MM.1S (cell line): ENCODE data around the gene IGHMBP2.

Experiments used
- EZH2 ChIP-seq: fragments of 300-600 bp; sonication (generic); optimal IDR thresholded peaks from 2 replicates; pipeline ENCODE3; 2017; ENCODE audit warnings: low read depth, mild to moderate bottlenecking, antibody characterized with exemption, low read length, mixed read lengths
- EZH2phosphoT487 ChIP-seq: fragments of 300-600 bp; sonication (generic); IDR thresholded peaks from 2 replicates; pipeline ENCODE4 v1.6.1; 2018; ENCODE audit warnings: antibody characterized with exemption, low read length
- TF ChIP-seq, protein P1 (sequence below): fragments of 300-600 bp; sonication (generic); IDR thresholded peaks from 2 replicates; pipeline ENCODE4 v1.5.1; 2016; ENCODE audit warnings: antibody characterized with exemption, low read length, mixed read lengths

GRCh38 chr11:68935516-68936357, 32.0 kb downstream of the IGHMBP2 start:
- TF ChIP-seq, protein P1, sequence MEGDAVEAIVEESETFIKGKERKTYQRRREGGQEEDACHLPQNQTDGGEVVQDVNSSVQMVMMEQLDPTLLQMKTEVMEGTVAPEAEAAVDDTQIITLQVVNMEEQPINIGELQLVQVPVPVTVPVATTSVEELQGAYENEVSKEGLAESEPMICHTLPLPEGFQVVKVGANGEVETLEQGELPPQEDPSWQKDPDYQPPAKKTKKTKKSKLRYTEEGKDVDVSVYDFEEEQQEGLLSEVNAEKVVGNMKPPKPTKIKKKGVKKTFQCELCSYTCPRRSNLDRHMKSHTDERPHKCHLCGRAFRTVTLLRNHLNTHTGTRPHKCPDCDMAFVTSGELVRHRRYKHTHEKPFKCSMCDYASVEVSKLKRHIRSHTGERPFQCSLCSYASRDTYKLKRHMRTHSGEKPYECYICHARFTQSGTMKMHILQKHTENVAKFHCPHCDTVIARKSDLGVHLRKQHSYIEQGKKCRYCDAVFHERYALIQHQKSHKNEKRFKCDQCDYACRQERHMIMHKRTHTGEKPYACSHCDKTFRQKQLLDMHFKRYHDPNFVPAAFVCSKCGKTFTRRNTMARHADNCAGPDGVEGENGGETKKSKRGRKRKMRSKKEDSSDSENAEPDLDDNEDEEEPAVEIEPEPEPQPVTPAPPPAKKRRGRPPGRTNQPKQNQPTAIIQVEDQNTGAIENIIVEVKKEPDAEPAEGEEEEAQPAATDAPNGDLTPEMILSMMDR: no peak
- TF ChIP-seq EZH2 (no peak), EZH2phosphoT487 (no peak)
